Measurements from ENCODE around the gene UBE2O. TPM values are rescaled to one million over a fixed set of nuclear protein-coding genes. Genes with fewer than 3 reads are reported as not detected.

The UBE2O gene
- total RNA-seq (ENCODE audit: unreplicated experiment), result 94.3 TPM
- long read RNA-seq, full-length matches to known transcripts, result 1 of 10 reads
- long read RNA-seq, partial matches to known transcripts, result 8 of 10 reads
- long read RNA-seq, other reads (novel, unspliced or antisense), result 1 of 10 reads

DNA sequence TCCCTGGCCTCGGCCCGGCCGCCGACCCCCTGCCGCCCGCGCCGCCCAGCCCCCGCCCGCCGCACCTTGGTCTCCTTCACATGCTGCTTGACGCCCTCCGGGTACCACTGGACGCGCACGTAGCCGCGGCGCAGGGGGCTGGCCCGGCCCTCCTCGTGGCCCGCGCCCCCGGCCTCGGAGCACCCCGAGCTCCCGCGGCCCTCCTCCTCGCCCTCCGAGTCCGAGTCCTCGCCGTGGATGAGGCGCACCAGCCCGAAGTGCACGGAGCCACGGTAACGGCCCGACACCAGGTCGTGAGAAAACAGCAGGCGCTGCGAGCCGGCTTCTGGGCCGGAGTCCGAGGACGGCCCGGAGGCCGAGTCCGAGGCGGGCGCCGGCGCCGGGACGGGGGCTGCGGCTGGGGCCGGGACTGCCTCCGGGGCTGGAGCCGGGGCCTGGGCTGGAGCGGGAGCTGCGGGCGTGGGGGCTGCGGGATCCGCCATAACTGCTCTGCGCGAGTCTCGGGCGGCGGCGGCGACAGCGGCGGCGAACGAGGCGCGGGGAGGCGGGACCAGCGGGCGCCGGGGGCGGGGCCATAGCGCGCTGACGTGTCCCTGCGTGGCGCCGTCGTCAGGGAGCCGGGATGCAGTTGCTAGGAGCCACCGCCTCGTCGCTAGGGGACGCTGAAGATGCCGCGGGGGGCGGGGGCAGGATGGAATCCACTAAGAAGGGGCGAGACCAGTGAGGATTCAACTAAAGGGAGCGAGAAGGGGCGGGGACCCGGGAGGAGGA is at the start of gene UBE2O:
Gene UBE2O (minus strand): TSS at position 493 of the 771 bp plus-strand sequence. CDS start 11 bp downstream, at position 482.
- H3K36me3 Mint-ChIP-seq (ENCODE audit: unreplicated experiment), result no peaks in the 10 kb centered on the region
- H3K27ac Mint-ChIP-seq (ENCODE audit: unreplicated experiment), result peak within 1 kb of the TSS; percentile 93

DNA sequence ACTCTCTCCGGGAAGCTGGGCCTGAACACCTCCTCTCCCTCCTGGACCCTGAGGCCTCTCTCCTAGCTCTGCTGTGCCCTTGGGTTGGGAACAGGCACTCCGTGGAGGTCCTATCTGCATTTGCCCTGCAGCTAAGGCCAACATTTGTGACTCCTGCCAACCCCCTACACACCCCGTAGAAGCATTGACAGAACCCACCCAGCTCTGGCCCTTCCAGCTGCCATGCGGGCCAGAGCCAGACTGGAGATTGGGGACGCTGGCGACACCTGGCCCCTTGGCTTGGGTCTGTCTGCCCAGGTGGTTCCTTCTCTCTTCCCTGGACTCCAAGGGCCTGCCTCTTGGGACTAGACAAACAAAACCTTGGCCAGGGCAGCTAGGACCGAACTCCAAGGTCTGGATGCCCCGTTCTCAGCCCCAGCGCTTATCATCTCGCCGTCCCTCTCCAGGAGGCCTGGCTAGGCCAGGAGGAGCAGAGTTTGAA is 48.9 kb upstream of the UBE2O start:
- H3K9me3 Mint-ChIP-seq (ENCODE audit: unreplicated experiment), result peaks cover 7% of the 10 kb centered on the region
- peak overlapping the region; percentile 90 for H3K4me3 Mint-ChIP-seq (ENCODE audit: unreplicated experiment)
- peaks cover 16% of the 10 kb centered on the region for H3K4me1 Mint-ChIP-seq (ENCODE audit: low read depth, unreplicated experiment)
- TF ChIP-seq, protein P1, sequence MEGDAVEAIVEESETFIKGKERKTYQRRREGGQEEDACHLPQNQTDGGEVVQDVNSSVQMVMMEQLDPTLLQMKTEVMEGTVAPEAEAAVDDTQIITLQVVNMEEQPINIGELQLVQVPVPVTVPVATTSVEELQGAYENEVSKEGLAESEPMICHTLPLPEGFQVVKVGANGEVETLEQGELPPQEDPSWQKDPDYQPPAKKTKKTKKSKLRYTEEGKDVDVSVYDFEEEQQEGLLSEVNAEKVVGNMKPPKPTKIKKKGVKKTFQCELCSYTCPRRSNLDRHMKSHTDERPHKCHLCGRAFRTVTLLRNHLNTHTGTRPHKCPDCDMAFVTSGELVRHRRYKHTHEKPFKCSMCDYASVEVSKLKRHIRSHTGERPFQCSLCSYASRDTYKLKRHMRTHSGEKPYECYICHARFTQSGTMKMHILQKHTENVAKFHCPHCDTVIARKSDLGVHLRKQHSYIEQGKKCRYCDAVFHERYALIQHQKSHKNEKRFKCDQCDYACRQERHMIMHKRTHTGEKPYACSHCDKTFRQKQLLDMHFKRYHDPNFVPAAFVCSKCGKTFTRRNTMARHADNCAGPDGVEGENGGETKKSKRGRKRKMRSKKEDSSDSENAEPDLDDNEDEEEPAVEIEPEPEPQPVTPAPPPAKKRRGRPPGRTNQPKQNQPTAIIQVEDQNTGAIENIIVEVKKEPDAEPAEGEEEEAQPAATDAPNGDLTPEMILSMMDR (IDR thresholded peaks at IDR 0.05; ENCODE audit: partially characterized antibody, unreplicated experiment), result no peak
- H3K27me3 Mint-ChIP-seq (ENCODE audit: unreplicated experiment), result peaks cover 12% of the 10 kb centered on the region
- H3K36me3 Mint-ChIP-seq (ENCODE audit: unreplicated experiment), result no peaks in the 10 kb centered on the region
- no peak for DNase-seq
- H3K27ac Mint-ChIP-seq (ENCODE audit: unreplicated experiment), result no peak overlapping the region

More for the DNA sequence above, at the start of gene UBE2O:
- Mint-ChIP-seq H3K4me3 (ENCODE audit: unreplicated experiment) (peak within 1 kb of the TSS; percentile 96), H3K27me3 (ENCODE audit: unreplicated experiment) (peaks cover 10% of the 10 kb centered on the region), H3K9me3 (ENCODE audit: unreplicated experiment) (peaks cover 6% of the 10 kb centered on the region), H3K4me1 (ENCODE audit: low read depth, unreplicated experiment) (peaks cover 25% of the 10 kb centered on the region)
- TF ChIP-seq, protein P1 (IDR thresholded peaks at IDR 0.05; ENCODE audit: partially characterized antibody, unreplicated experiment), result peak; percentile 62
- peak; percentile 97 for DNase-seq

DNA sequence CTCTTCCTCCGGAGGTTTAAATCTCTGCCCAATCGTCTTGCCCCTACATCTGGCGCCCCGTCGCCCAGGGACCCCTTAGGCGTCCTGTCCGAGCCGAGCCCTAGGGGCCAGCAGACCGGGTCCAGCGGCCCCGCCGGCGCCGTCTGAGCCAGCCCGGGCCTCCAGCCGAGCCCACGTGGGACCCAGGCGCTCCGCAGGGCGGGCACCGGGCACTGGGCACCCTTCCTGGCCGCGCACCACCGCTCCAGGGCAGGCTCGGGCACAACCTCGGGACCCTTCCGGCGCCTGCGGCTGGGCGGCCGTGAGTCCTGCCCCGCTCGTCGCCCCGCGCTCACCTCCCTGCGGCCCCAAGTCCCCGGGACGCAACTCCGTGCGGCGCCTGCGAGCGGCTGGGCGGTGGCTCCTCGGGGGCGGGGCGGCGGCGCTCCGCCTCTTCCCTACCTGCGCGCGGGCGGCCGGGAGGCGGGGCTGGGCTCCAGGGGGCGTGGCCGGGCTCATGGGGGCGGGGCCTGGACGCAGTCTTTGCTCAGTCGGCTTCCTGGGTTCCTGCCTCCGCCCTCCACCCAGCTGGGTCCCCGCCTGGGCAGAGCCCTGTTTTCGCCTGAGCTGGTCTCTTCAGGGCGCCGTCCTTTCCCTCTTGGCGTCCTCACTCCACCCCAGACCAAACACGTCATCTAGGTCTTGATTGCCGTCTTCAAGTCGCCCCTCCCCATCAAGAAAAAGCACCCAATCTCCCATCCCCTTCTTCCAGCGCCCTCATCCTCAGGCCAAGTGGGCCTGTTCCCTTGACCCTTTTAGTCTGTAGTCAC is 48.3 kb upstream of the UBE2O start, which contains the start of gene RHBDF2:
Gene RHBDF2 (minus strand): TSS at position 406 of the 809 bp plus-strand sequence. CDS start 19,899 bp downstream, outside the sequence.
- peaks cover 7% of the 10 kb centered on the region for H3K9me3 Mint-ChIP-seq (ENCODE audit: unreplicated experiment)
- peaks cover 12% of the 10 kb centered on the region for H3K27me3 Mint-ChIP-seq (ENCODE audit: unreplicated experiment)
- H3K27ac Mint-ChIP-seq (ENCODE audit: unreplicated experiment), result no peak within 1 kb of the TSS
- peak within 1 kb of the TSS; percentile 90 for H3K4me3 Mint-ChIP-seq (ENCODE audit: unreplicated experiment)
- no peaks in the 10 kb centered on the region for H3K36me3 Mint-ChIP-seq (ENCODE audit: unreplicated experiment)
- DNase-seq, result peak; percentile 78
- TF ChIP-seq, protein P1 (IDR thresholded peaks at IDR 0.05; ENCODE audit: partially characterized antibody, unreplicated experiment), result no peak
- peaks cover 16% of the 10 kb centered on the region for H3K4me1 Mint-ChIP-seq (ENCODE audit: low read depth, unreplicated experiment)

DNA sequence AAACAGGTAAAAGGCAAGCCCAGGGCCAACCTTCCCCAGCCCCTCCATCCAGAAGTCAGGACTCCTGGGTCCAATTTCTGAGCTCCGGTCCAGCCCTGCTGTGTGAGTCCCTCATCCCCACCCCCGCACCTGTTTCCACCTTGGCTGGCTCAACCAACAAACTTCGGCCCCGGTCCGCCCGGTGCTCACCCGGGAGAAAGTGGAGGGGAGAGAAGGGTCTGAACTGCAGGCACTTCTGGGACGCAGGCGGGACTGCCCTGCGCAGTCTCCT is 47.7 kb upstream of the UBE2O start:
- Mint-ChIP-seq H3K27me3 (ENCODE audit: unreplicated experiment) (peaks cover 12% of the 10 kb centered on the region), H3K9me3 (ENCODE audit: unreplicated experiment) (peaks cover 7% of the 10 kb centered on the region), H3K36me3 (ENCODE audit: unreplicated experiment) (no peaks in the 10 kb centered on the region), H3K27ac (ENCODE audit: unreplicated experiment) (no peak overlapping the region), H3K4me1 (ENCODE audit: low read depth, unreplicated experiment) (peaks cover 16% of the 10 kb centered on the region), H3K4me3 (ENCODE audit: unreplicated experiment) (peak overlapping the region; percentile 38)
- TF ChIP-seq, protein P1 (IDR thresholded peaks at IDR 0.05; ENCODE audit: partially characterized antibody, unreplicated experiment), result no peak
- DNase-seq, result no peak
